Astrocyte of the hippocampus (primary cell): ENCODE measurements around the gene MAPKAPK2.

ENCODE experiments used
- DNase-seq: peaks from one replicate; pipeline ENCODE4 v3.0.0; 2011; ENCODE audit warnings: low read depth, low spot score

Gene MAPKAPK2

GRCh38 chr1:206660136-206660535 lies 24.6 kb upstream of the MAPKAPK2 start:
- no peak for DNase-seq

- no peak for DNase-seq
Observed at GRCh38 chr1:206661161-206661820, 23.4 kb upstream of the MAPKAPK2 start.

- DNase-seq: no peak
Observed at GRCh38 chr1:206662396-206663092, 22.2 kb upstream of the MAPKAPK2 start.

- DNase-seq: no peak
Observed at GRCh38 chr1:206663362-206663761, 21.3 kb upstream of the MAPKAPK2 start.

GRCh38 chr1:206663832-206664652 lies 20.7 kb upstream of the MAPKAPK2 start:
- peak; percentile 83 for DNase-seq

- no peak for DNase-seq
Observed at GRCh38 chr1:206664740-206665139, 20.0 kb upstream of the MAPKAPK2 start.

GRCh38 chr1:206666031-206666561 lies 18.6 kb upstream of the MAPKAPK2 start:
- DNase-seq: no peak

GRCh38 chr1:206666954-206667665 lies 17.6 kb upstream of the MAPKAPK2 start:
- DNase-seq: no peak

GRCh38 chr1:206668351-206668750 lies 16.4 kb upstream of the MAPKAPK2 start:
- no peak for DNase-seq

GRCh38 chr1:206668874-206669410 lies 15.8 kb upstream of the MAPKAPK2 start:
- no peak for DNase-seq

- no peak for DNase-seq
Observed at GRCh38 chr1:206672011-206672688, 12.6 kb upstream of the MAPKAPK2 start.

GRCh38 chr1:206672844-206673758 lies 11.6 kb upstream of the MAPKAPK2 start:
- DNase-seq: no peak

GRCh38 chr1:206674236-206674635 lies 10.5 kb upstream of the MAPKAPK2 start:
- DNase-seq: no peak

- peak; percentile 98 for DNase-seq
Observed at GRCh38 chr1:206674745-206675175, 9.9 kb upstream of the MAPKAPK2 start.

- no peak for DNase-seq
Observed at GRCh38 chr1:206676499-206676898, 8.2 kb upstream of the MAPKAPK2 start.

- DNase-seq: no peak
Observed at GRCh38 chr1:206678490-206678889, 6.2 kb upstream of the MAPKAPK2 start.

GRCh38 chr1:206679738-206680211 lies 4.9 kb upstream of the MAPKAPK2 start:
- no peak for DNase-seq

GRCh38 chr1:206680279-206680678 lies 4.4 kb upstream of the MAPKAPK2 start:
- DNase-seq: no peak

GRCh38 chr1:206681359-206681758 lies 3.3 kb upstream of the MAPKAPK2 start:
- DNase-seq: no peak
